ENCODE results near the gene MARF1. TPM values are rescaled to one million over a fixed set of nuclear protein-coding genes. Genes with fewer than 3 reads are reported as not detected.

Gene MARF1
- total and polyA plus RNA-seq, 3 donors from 2014 or later: 30.9 to 57.9 (median 49.7) TPM

- no peak overlapping the region for H3K27ac ChIP-seq
- TF ChIP-seq POLR2A (IDR thresholded peaks at IDR 0.05) (no peak), CTCF (IDR thresholded peaks at IDR 0.05) (no peak)
- H3K9me3 ChIP-seq: no peaks in the 10 kb centered on the region
- no peaks in the 10 kb centered on the region for H3K27me3 ChIP-seq
- intact Hi-C loops (cut with DNase I; ENCODE audit: low total_unique reads): no loop called here
- H3K36me3 ChIP-seq (ENCODE audit: low read depth, missing control alignments): no peaks in the 10 kb centered on the region
- H3K4me3 ChIP-seq: no peak overlapping the region
- 91 to 93% methylated on average over 8 of the region's 8 CpGs for WGBS, 2 donors
- no peaks in the 10 kb centered on the region for H3K4me1 ChIP-seq
- no peak for DNase-seq
Observed at GRCh38 chr16:15621889-15622288, 21.1 kb downstream of the MARF1 start.

GRCh38 chr16:15621456-15621855 is 21.5 kb downstream of the MARF1 start:
- Histone ChIP-seq H3K27me3 (no peaks in the 10 kb centered on the region), H3K27ac (no peak overlapping the region), H3K4me1 (no peaks in the 10 kb centered on the region), H3K4me3 (no peak overlapping the region), H3K9me3 (no peaks in the 10 kb centered on the region), H3K36me3 (ENCODE audit: low read depth, missing control alignments) (no peaks in the 10 kb centered on the region)
- TF ChIP-seq POLR2A (IDR thresholded peaks at IDR 0.05): no peak
- TF ChIP-seq CTCF (IDR thresholded peaks at IDR 0.05): no peak
- intact Hi-C loops (cut with DNase I; ENCODE audit: low total_unique reads): no loop called here
- no peak for DNase-seq
- 77 to 78% methylated on average over 4 of the region's 4 CpGs for WGBS, 2 donors

GRCh38 chr16:15620611-15621195 is 22.3 kb downstream of the MARF1 start:
- TF ChIP-seq POLR2A (IDR thresholded peaks at IDR 0.05) (no peak), CTCF (IDR thresholded peaks at IDR 0.05) (no peak)
- WGBS, 2 donors: 68% methylated on average over 6 of the region's 6 CpGs
- H3K4me1 ChIP-seq: no peaks in the 10 kb centered on the region

GRCh38 chr16:15618392-15618791 is 24.6 kb downstream of the MARF1 start:
- 51 to 64% methylated on average over 4 of the region's 4 CpGs for WGBS, 2 donors
- no peak for DNase-seq
- intact Hi-C loops (cut with DNase I; ENCODE audit: low total_unique reads): no loop called here

More at GRCh38 chr16:15620611-15621195, 22.3 kb downstream of the MARF1 start:
- intact Hi-C loops (cut with DNase I; ENCODE audit: low total_unique reads): no loop called here
- H3K36me3 ChIP-seq (ENCODE audit: low read depth, missing control alignments): no peaks in the 10 kb centered on the region
- no peak for DNase-seq
- H3K4me3 ChIP-seq: no peak overlapping the region
- no peaks in the 10 kb centered on the region for H3K9me3 ChIP-seq
- H3K27ac ChIP-seq: no peak overlapping the region
- H3K27me3 ChIP-seq: no peaks in the 10 kb centered on the region

More at GRCh38 chr16:15618392-15618791, 24.6 kb downstream of the MARF1 start:
- Histone ChIP-seq H3K9me3 (no peaks in the 10 kb centered on the region), H3K36me3 (ENCODE audit: low read depth, missing control alignments) (no peaks in the 10 kb centered on the region), H3K27me3 (no peaks in the 10 kb centered on the region), H3K4me1 (no peaks in the 10 kb centered on the region), H3K27ac (no peak overlapping the region), H3K4me3 (no peak overlapping the region)
- TF ChIP-seq CTCF (IDR thresholded peaks at IDR 0.05) (no peak), POLR2A (IDR thresholded peaks at IDR 0.05) (no peak)
